ENCODE results near the gene TMEM17.

The TMEM17 gene

DNA sequence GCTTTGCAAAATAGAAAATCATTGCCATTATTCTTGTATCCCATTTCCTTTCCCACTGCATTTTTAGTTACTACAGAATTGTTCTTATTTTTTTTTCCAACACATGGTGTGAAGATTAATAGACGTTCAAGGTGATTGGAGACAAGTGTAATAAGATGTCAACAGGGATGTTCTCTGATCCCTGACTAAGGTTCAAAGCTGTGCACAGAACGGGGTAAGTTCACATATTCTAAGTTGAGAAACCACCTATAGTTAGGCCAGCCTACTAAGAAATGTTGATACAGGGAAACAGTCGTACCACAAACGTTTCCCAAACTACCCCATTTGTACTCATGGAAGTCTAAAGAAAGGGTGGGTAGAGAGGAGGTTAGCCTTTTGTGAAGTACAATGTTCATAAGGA lies 6.4 kb upstream of the TMEM17 start:
- no peak for DNase-seq (ENCODE audit: low read depth in 1 of 2, low spot score in 1 of 2)

DNA sequence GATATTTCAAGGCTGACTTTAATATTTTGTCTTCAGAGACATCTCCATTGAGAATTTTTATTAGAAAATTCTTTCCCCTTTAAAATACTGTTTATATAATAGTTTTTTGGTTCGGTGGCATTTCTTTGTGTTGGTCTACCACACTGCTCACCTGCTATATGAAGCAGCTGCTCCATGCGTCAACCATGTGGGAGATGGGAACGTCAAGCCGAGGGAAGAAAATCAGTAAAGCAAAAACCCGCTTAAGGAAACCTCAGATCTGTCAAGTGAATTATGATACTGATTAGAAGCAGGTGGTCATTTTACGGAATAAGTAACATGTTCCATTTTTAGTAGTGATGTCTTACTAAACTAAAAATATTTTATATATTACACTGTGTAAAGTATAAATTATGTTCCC lies 5.6 kb upstream of the TMEM17 start:
- DNase-seq (ENCODE audit: low read depth in 1 of 2, low spot score in 1 of 2) = no peak

DNA sequence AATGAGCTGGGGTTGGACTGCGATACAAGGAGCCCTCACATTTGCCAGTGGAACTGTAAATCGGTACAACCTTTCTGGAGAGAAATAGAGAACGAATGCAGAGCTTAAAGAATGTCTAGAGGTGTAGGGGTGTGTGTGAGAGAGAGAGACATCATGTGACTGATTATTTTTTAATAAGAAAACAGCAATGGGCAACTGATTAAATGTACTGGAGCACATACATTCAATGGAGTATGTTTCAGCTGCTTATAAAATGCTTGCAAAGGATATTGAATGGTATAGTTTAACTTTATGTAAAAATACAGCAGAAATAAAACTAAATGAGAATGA lies 391 bp upstream of the TMEM17 start:
- no peak for DNase-seq (ENCODE audit: low read depth in 1 of 2, low spot score in 1 of 2)

DNA sequence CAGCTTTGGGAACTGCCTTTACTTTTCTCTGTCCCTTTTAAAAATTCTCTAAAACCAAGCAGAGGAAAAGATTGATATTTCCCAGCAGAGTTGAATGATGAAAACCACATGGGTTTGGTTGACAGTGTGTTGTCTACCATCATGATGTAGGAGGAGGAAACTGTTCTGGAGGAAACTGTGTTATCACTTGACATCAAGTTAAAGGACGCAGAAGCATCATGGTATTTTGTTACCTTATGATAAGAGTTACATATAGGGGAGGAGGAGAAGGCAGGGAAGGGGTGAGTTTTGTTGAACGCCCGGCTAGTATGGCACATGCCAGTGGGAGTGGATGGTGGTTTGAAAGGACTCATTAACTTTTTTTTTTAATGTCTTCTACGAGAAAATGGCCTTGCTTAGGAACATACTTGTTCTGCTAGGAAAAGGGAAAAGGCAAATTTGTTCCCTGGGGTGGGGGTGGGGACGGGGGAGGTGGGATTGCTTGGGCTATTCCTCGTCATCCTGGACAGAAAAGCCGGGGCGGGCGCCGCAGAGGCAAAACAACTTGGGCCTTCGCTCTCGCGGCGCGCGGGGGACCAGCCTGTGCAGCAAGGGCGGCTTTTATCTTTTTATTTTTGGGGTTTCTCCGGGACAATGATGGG lies 766 bp downstream of the TMEM17 start:
- no peak for DNase-seq (ENCODE audit: low read depth in 1 of 2, low spot score in 1 of 2)

DNA sequence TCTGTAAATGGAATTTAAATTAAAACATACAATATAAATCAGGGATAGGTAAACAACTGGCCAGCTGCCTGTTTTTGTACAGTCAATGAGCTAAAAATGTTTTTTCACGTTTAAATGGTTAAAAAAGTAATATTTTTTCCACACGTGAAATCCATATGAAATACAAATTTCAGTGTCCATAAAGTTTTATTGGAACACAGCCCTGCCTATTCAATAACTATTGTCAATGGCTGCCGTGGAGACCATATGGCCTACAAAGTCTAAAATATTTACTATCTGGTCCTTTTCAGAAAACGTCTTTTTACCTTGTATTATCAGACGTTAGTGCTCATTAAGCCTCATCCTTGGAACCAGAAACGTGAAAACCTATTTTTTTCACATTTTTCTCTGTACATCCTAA lies 1.3 kb downstream of the TMEM17 start:
- DNase-seq (ENCODE audit: low read depth in 1 of 2, low spot score in 1 of 2) = no peak

DNA sequence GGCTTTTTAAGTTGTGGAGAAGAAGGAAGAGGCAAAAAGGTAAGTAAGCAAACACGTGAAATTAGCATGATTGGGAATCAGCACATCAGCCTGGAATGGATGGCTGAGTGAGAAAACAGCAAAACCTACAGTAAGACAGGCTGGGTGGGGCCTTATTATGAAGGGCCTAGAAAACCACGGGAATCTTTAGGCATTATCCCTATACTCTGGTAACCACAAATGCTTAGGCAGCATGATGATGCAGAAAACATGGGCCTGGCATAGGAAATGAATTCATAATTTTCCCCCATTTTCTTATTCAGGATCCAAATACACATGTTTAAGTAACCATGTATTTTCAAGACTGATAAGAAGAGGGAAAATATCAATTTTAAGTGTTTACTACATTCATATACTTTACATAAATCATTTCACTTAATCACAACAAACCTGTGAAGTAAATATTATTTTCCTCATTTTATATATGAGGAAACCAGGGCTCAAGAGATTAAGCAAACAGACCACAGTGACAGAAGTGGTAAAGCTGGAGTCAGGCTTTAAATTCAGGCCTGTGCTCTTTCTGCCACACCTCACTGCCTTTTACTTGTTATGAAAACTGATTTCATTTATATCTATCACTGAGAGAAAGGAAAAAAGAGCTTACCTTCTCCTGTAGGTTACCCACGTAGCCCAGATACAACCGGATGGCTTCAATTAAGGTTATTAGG lies 4.0 kb downstream of the TMEM17 start:
- DNase-seq (ENCODE audit: low read depth in 1 of 2, low spot score in 1 of 2) = no peak

DNA sequence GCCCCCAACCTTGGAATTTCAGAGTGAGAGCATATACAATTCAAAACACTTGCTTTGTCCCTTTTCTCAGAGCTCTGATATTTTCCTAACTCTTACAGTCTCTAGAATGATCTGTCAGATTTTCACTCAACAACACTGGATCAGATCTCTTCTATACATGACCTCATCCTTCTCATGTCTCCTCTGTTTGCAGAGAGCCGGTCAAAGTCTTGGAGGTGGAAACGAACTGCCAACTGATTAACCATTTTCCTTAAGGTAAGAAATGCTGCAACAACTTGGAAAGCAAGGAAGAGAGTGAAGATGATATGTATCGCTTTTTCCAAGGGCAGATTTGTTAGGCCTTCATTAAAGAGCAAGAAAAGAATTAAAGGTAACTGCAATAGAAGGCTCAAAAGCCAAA lies 4.9 kb downstream of the TMEM17 start:
- DNase-seq (ENCODE audit: low read depth in 1 of 2, low spot score in 1 of 2) = no peak

DNA sequence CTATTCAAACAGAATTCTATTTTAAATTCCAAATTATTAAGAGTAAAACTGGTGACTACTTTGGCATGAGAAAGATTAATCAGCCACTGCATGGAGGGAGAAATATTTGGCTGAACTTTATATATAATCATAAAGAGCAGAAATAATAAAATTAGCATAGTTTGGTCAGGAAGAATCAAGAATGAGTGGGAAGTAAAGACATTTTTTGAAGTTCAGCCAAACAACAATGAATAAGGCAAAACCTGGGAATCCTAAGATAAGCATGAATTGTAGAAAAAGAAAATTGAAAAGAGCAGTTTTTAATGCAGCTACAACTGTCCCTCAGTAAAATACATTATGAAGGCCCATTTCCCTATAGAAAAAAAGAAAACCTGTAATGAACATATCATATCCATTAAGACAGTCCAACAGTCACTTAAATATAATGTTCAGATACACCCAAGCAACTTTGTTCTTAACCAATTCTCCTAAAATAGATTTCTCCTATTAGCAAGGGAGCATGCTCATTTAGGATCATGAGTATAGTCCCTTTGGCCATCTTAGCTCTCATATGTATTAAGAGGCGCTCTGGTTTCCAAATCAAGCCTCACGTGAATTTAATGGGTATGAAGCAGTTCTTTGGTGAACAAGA lies 6.5 kb downstream of the TMEM17 start:
- no peak for DNase-seq (ENCODE audit: low read depth in 1 of 2, low spot score in 1 of 2)

DNA sequence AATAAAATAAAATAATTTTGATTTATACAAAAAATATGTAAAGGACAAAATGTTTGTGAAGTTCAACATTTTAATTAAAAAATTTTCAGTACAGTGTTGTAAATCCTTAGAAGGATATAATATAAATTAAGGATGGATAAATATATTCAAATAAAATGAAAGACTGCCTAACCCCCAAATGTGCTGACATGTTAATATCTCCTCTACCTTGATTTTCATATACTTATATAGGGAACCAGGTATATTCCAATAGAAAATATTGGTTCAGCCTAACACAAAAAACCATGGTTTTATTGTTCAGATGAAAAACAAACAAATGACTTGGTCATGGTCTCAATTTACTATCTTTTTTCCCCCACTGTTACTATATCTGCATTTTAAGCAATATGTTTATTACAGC lies 7.3 kb downstream of the TMEM17 start:
- no peak for DNase-seq (ENCODE audit: low read depth in 1 of 2, low spot score in 1 of 2)

DNA sequence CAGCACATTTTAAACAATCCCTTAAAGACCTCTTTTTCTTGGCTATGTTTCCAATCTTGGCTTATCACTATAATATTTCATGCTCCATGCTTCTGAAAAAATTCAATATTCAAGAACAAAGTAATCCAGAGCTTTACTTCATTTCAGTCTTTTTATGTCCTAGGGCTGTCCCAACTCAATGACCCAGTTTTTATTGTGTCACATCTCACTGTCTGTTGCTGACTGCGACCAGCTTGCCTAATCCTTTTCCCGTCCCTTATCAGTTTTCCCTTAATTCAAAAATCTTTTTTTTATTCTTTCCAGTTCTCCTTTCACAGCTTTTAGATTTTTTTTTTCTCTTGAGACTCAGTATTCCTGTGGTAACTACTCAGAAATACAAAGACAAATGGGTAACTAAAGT lies 10.2 kb downstream of the TMEM17 start:
- no peak for DNase-seq (ENCODE audit: low read depth in 1 of 2, low spot score in 1 of 2)

DNA sequence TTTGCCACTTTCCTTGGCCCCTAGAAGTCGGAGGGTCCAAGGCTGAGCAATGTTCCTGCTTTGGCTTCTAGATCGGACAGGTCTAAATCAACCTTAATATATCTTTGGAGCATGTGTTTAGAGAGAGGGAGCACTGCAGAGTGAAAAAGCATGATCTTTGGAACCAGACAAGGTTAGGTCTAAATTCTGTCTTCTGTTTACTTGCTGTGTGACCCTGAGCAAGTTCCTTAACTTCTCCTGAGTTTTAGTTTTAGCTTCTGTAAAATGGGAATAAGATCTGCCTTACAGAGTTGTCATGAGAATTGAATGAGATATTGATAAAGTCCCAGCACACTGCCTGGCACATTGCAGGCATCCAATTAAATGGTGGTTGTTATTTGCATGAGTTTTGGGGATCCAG lies 13.9 kb downstream of the TMEM17 start:
- no peak for DNase-seq (ENCODE audit: low read depth in 1 of 2, low spot score in 1 of 2)

DNA sequence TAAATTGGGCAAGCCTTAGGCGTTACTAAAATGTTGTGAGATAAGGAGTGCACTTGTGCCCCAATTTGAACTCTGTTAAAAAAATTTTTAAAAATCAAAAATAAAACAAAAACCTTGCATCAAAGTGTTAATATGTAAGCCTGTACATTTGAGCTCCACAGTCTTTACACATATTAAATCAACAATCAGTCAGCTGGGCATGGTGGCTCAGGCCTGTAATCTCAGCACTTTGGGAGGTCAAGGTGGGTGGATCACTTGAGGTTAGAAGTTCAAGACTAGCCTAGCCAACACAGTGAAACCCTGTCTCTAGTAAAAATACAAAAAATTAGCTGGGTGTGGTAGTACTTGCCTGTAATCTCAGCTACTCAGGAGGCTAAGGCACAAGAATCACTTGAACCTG lies 16.3 kb downstream of the TMEM17 start:
- no peak for DNase-seq (ENCODE audit: low read depth in 1 of 2, low spot score in 1 of 2)

DNA sequence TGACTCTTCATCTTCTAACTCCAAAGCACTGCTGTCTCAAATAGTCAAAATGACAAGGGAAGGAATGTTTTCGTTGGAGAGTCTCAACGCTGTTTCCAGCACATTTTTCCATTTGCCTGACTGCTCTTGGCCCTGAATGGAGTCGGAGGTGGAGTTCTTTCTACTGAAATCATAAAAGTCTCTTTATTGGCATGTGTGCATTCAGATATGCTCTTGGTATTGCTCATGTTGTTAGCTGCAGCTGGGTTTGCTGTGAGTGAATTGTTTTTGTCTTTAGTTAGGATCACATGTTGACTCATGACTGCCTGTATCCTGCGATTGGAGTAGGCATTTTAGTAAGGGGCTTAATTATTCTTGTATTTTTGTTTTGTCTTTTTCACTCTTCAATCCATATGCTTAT lies 16.8 kb downstream of the TMEM17 start:
- DNase-seq (ENCODE audit: low read depth in 1 of 2, low spot score in 1 of 2) = no peak

DNA sequence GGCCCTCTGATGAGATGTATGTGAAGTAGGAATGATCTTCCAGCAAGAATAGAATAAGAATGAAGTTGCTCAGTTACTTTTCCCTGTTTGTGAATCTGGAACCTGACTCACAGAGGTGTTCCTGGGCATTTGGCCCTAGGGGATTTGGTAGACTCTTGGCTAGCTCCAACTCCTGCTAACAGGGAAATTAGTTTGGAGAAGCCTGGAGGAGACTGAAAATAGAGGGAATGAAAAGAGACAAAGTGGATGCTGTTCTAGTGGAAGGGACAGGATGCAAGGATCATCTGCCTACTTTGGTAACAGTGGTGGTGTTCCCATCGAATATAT lies 19.6 kb downstream of the TMEM17 start:
- no peak for DNase-seq (ENCODE audit: low read depth in 1 of 2, low spot score in 1 of 2)

DNA sequence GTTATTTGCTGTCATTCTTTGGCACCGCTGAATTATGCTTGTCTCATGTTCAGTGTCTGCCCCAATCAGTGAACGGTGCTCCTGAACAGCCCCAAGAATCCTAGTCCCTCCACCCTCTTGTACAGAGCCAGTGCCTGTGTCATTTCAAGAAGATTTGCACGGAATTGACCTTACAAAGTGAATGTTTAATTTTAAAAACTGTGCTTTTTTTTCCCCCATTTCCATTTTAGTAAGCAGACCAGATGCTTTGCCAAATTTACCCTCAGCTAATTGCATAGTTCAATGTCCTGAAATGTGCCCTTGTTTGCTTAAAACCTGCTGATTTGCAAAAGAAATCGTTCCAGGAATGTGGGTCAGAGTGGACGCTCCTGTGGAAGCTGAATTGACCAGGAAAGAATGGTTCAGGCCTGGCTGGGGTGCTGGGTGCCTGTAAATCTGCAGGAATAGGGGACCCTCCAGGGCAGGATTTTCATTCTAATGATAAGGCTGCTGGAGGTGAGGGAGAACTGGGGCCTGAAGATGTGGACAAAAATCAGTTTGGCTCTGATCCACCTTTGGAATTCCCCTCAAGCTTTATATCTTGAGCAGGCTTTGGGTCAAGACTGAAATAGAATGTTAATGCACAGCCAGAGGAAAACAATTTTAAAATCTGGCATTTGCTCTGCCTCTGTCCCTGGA lies 20.1 kb downstream of the TMEM17 start:
- DNase-seq (ENCODE audit: low read depth in 1 of 2, low spot score in 1 of 2) = no peak

DNA sequence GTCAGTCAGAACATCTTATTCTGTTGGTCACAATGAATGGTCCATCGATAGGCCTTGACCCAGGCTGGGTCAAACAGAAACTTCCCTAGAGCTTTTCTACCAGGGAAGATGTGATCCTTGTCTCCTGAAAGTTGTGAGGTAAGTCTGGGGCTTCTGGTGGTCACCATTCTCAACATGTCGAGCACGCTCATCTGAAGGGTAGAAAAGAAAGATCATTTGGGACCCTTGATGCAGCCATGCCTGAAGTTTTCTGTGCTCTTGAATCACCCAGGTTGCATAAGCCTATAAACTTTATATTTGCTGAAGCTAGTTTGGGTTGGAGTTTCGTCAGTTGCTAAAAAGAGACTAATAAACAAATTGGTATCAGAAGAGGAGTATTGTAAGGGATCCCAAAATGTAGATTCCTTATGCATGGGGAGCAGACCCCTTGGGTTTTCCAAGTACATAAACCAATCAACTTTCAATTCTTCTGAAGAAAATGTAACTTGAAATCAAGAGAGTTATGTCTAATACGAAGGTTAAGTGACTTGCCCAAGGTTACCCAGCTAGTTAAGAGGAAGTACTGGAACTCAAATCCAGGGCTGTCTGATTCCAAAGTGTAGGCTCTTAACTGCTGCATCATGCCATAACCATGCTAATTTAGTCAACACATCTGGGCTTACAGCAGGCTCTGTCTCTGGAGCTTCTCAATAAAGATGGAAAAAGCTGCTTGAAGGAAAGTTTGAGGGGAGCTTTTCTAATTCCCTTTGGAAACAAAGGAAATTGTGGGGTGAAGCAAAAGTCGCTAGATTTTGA lies 23.2 kb downstream of the TMEM17 start:
- no peak for DNase-seq (ENCODE audit: low read depth in 1 of 2, low spot score in 1 of 2)

DNA sequence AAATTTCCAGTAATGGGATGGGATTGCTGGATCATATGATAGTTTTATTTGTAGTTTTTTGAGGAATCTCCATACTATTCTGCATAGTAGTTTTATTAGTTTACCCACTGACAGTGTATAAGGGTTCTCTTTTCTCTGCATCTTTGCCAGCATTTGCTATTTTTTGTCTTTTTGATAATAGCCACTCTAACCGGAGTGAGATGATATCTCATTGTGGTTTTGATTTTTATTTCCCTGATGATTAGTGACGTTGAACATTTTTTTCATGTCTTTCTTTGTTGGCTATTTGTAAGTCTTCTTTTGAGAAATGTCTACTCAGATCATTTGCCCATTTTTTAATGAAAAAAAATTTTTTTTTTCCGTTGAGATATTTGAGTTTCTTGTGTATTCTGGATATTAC lies 26.1 kb downstream of the TMEM17 start:
- DNase-seq (ENCODE audit: low read depth in 1 of 2, low spot score in 1 of 2) = no peak

DNA sequence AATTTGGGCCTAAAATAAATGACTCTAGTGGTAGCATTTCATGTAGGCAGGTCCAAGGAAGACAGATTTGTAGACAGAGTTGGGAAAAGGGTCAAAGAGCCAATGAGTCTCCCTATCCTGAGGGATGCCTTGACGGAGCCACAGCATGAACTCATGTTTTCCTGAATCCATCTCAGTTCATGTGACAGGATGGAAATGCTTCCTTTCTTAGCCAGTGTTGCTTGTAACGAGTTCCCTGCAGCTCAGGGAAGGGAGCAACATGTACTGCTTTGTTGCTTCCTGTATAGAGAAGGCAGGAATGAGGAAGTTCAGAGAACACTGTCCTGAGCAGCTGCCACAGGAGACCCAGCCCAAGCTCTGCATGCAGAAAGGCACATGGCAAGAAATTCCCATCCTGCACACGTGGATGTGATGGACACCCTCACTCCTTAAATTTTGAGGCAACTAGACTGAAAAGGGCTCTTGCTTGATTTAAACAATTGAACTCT lies 27.9 kb downstream of the TMEM17 start:
- DNase-seq (ENCODE audit: low read depth in 1 of 2, low spot score in 1 of 2) = no peak

DNA sequence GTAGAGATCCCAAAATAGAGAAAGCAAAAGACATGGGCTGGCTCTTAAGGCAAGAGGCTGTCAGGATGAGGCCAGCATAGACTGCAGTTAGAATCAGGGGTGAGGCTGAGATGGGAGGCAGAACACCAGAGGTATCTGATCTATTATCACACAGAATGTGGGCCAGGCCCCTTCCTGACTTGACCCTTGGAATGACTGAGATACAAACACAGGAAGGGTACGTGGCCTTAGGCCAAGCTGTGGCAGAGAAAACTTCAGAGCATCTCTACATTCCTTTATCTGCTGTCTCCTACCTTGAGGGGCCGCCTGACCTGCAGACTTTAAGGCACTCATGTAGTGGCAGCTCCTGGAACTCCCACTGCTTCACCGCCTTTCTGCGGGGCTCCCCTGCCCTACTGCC lies 28.4 kb downstream of the TMEM17 start:
- no peak for DNase-seq (ENCODE audit: low read depth in 1 of 2, low spot score in 1 of 2)

DNA sequence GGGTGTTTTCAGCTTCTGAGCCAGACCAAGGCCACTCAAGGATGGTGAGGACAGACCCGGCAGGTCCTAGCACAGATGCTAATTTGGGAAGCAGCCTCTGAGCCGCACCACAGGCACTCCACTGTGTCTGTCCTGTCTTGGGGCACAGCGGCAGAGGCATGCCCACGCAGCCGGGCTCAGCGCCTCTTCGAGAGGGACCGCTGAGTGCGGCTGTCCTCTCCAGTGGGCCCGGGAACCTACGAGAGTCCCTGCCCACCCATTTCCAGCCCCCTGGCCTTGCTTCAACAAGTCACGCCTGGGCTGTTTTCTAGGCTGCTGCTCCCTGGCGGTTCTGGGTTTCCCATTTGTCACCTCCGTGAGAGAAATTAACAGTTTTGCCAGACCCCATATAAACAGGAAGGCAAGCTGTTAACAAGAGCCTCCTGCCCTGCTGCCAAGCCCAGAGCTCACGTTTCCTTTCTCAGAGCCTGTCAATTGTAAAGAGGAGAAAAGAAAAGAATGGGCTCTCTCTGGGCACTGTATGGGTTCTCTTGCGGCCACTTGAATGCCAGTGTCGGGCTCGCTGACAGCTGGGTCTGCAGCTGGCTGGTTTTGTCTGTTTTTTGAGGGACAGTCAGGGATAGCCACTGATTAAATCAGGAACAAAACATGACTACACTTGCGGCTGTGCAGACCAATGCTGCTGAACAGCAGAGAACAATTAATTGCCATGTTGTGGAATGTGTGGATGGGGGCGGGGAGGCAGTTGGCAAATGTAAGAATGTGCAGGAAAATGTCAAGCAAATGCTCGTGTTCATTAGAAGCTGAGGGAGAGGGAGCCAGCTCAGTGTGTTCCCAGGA lies 30.6 kb downstream of the TMEM17 start:
- DNase-seq (ENCODE audit: low read depth in 1 of 2, low spot score in 1 of 2) = no peak

DNA sequence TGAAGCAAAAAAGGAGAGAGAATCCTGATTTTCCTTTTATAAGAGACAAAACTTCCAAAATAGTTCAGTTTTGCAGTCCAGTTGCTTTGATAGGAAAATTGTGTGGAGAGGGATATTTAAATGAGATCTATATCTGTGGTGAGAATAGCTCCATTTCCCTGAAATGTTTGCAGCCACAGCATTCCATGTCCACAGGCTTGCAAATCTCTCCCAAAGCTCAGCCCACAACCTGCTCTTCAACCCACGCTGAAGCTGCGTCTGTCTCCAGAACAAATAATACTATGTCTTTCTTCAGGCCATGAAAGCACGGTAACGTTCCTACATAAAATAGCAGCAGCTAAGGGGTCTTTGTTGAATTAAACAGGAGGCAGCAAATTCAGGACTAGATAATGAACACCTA lies 31.8 kb downstream of the TMEM17 start:
- no peak for DNase-seq (ENCODE audit: low read depth in 1 of 2, low spot score in 1 of 2)
